CD4-positive, alpha-beta T cell (primary cell): ENCODE measurements around the gene ATP1B1. TPM values are rescaled to one million over a fixed set of nuclear protein-coding genes. Genes with fewer than 3 reads are reported as not detected.

Experiments
- ATAC-seq: fragments of 200-7000 bp; cut with Tn5 transposase; one replicate; pipeline ENCODE4 v1.10.0; 2022; ENCODE audit warnings: mild to moderate bottlenecking; ENCODE audit not compliant: poor library complexity
- CTCF ChIA-PET: fragments of 350-600 bp; sonication (Branson Sonifier 250); formaldehyde crosslinking; loops from one replicate; lab custom pipeline; 2021; ENCODE audit warnings: antibody characterized with exemption, inconsistent platforms; lab: Charles Lee
- POLR2A ChIA-PET: fragments of 350-600 bp; sonication (Branson Sonifier 250); formaldehyde crosslinking; loops from one replicate; lab custom pipeline; 2021; ENCODE audit warnings: antibody characterized with exemption, inconsistent platforms; lab: Charles Lee
- DNase-seq, 14 experiments: peaks; one replicate each; pipeline ENCODE4 v3.0.0-alpha.2; 2013 to 2020; ENCODE audit warnings: mixed read lengths in 2 of 14
- H3K27ac ChIP-seq, 2 donors: one replicate each; pipeline versions ENCODE4 v1.5.1 to v1.7.0; 2013; ENCODE audit warnings: low read length in 2 of 2, low read depth in 1 of 2, mild to moderate bottlenecking in 1 of 2
- H3K27me3 ChIP-seq, 2 experiments: 1 replicate in 1 of 2; 2 replicates in 1 of 2; pipeline versions ENCODE4 v1.6.1 to v1.7.0; 2013; ENCODE audit warnings: low read length in 2 of 2, control low read depth in 1 of 2, mild to moderate bottlenecking in 1 of 2, moderate library complexity in 1 of 2; ENCODE audit not compliant: insufficient read depth in 2 of 2, control insufficient read depth in 1 of 2
- H3K36me3 ChIP-seq: one replicate; pipeline ENCODE4 v1.6.1; 2013; ENCODE audit warnings: low read length, control low read depth; ENCODE audit not compliant: insufficient read depth
- H3K4me1 ChIP-seq: one replicate; pipeline ENCODE4 v1.6.1; 2013; ENCODE audit warnings: low read length, control low read depth; ENCODE audit not compliant: insufficient read depth
- H3K4me3 ChIP-seq: one replicate; pipeline ENCODE4 v1.5.1; 2013; ENCODE audit warnings: mild to moderate bottlenecking, low read length, moderate library complexity
- H3K9me3 ChIP-seq, 2 experiments: 1 replicate in 1 of 2; 2 replicates in 1 of 2; pipeline versions ENCODE4 v1.6.1 to v1.7.0; 2013; ENCODE audit warnings: low read length in 2 of 2, mild to moderate bottlenecking in 2 of 2, control low read depth in 1 of 2, moderate library complexity in 1 of 2; ENCODE audit not compliant: control insufficient read depth in 1 of 2, insufficient read depth in 1 of 2
- H3K27ac Mint-ChIP-seq: one replicate; pipeline ENCODE4 v1.8.0; 2020; ENCODE audit warnings: mixed read lengths
- H3K27me3 Mint-ChIP-seq: one replicate; pipeline ENCODE4 v1.8.0; 2021; ENCODE audit warnings: mixed read lengths
- H3K36me3 Mint-ChIP-seq: one replicate; pipeline ENCODE4 v1.8.0; 2021; ENCODE audit warnings: low read depth, mixed read lengths
- H3K4me1 Mint-ChIP-seq: one replicate; pipeline ENCODE4 v1.8.0; 2021; ENCODE audit warnings: low read depth, mixed read lengths
- H3K4me3 Mint-ChIP-seq: one replicate; pipeline ENCODE4 v1.8.0; 2020; ENCODE audit warnings: mild to moderate bottlenecking, mixed read lengths
- H3K9me3 Mint-ChIP-seq: one replicate; pipeline ENCODE4 v1.8.0; 2020; ENCODE audit warnings: mixed read lengths
- intact Hi-C, 2 experiments: fragments of 100-400 bp; cut with DNase I in 1 of 2; cut with micrococcal nuclease in 1 of 2; formaldehyde crosslinking; loops; one replicate each; pipeline versions ENCODE4 v1.15.1 to v1.9.0; 2023 to 2025; cut with DNase I, micrococcal nuclease
- total RNA-seq, 174 experiments: library from RNA in 2 of 174; stranded (reverse) in 2 of 174; gene quantifications; one replicate each; pipeline ENCODE4 v1.2.3 and lab custom pipeline; 2021 to 2026
- TF ChIP-seq, protein P1 (sequence below): fragments of 200-600 bp; IDR thresholded peaks from one replicate; pipeline ENCODE4 v1.8.0; 2022; ENCODE audit warnings: antibody characterized with exemption, mild to moderate bottlenecking

The ATP1B1 gene
- total RNA-seq, 2 experiments from 2014 or later = 3.5 to 4.5 TPM

DNA sequence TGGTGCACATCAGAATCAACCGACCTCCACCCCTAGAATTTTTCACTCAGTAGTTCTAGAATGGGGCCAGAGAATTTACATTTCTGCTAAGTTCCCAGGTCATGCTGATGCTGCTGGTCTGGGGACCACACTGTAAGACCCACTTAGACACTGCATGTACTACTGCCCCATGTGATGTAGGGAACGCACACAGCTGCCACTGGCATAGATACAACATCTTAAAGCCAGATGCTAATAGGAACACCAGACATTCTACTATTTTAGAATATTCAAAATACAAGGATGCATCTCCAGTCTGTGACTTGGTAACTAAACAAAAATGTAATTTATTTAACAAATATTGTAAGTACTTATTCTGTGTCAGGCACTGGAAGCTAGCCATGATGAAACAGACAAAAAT is 14.1 kb upstream of the ATP1B1 start:
- H3K4me3 Mint-ChIP-seq = no peak overlapping the region
- peaks cover 0 to 2% of the 10 kb centered on the region in 2 experiments for H3K27me3 ChIP-seq
- no peaks in the 10 kb centered on the region for H3K9me3 ChIP-seq
- CTCF ChIA-PET = no interaction called here
- no peak overlapping the region for H3K27ac Mint-ChIP-seq
- ATAC-seq = no peak
- no peaks in the 10 kb centered on the region for H3K9me3 Mint-ChIP-seq
- H3K4me1 Mint-ChIP-seq = peaks cover 1% of the 10 kb centered on the region
- H3K36me3 Mint-ChIP-seq = no peaks in the 10 kb centered on the region
- POLR2A ChIA-PET = no interaction called here
- intact Hi-C loops = no loop called here
- H3K36me3 ChIP-seq = no peaks in the 10 kb centered on the region
- TF ChIP-seq, protein P1, sequence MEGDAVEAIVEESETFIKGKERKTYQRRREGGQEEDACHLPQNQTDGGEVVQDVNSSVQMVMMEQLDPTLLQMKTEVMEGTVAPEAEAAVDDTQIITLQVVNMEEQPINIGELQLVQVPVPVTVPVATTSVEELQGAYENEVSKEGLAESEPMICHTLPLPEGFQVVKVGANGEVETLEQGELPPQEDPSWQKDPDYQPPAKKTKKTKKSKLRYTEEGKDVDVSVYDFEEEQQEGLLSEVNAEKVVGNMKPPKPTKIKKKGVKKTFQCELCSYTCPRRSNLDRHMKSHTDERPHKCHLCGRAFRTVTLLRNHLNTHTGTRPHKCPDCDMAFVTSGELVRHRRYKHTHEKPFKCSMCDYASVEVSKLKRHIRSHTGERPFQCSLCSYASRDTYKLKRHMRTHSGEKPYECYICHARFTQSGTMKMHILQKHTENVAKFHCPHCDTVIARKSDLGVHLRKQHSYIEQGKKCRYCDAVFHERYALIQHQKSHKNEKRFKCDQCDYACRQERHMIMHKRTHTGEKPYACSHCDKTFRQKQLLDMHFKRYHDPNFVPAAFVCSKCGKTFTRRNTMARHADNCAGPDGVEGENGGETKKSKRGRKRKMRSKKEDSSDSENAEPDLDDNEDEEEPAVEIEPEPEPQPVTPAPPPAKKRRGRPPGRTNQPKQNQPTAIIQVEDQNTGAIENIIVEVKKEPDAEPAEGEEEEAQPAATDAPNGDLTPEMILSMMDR = no peak
- H3K27ac ChIP-seq = no peak overlapping the region
- no peak overlapping the region for H3K4me3 ChIP-seq
- no peak for DNase-seq
- no peaks in the 10 kb centered on the region for H3K27me3 Mint-ChIP-seq
- H3K4me1 ChIP-seq = no peaks in the 10 kb centered on the region

DNA sequence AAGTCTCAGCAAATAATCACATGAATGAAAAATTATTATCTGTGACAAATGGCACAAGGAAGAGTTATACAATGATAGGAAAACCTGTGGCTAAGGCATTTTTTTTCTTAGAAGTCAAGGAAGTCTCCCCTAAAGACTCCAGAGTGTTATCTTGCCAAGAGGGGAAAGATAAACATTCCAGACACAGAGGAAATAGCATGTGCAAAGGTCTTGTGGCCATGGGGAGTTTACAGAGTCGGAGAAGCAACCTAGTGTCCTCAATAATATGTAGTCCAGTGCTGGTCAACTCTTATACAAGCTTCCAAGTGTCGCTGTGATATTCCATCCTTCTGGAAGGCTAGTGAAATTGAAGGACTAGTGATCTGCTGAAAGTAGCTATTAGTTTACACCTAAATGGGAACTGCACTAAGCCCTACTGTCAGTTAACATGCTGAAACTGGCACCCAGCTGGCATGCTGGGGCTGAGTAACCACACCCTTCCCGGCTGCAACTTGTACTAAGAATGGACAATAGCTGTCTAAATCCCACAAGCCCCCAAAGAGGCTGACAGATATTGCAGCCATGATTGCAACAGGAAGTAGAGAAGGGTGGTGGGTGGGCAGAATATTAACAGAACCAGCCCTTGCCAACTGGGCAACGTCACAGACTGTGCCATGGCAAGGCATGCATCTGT is 11.5 kb upstream of the ATP1B1 start:
- H3K4me1 ChIP-seq = no peaks in the 10 kb centered on the region
- H3K27me3 ChIP-seq = peaks cover 0 to 2% of the 10 kb centered on the region in 2 experiments
- H3K27me3 Mint-ChIP-seq = no peaks in the 10 kb centered on the region
- H3K4me3 Mint-ChIP-seq = no peak overlapping the region
- ChIA-PET POLR2A (no interaction called here), CTCF (no interaction called here)
- TF ChIP-seq, protein P1 = no peak
- DNase-seq = no peak
- no peaks in the 10 kb centered on the region for H3K9me3 Mint-ChIP-seq
- H3K4me1 Mint-ChIP-seq = no peaks in the 10 kb centered on the region
- no peak overlapping the region for H3K4me3 ChIP-seq
- no peaks in the 10 kb centered on the region for H3K36me3 ChIP-seq
- no peaks in the 10 kb centered on the region for H3K36me3 Mint-ChIP-seq
- intact Hi-C loops = no loop called here
- H3K27ac Mint-ChIP-seq = no peak overlapping the region
- H3K27ac ChIP-seq = no peak overlapping the region
- no peak for ATAC-seq
- no peaks in the 10 kb centered on the region for H3K9me3 ChIP-seq

DNA sequence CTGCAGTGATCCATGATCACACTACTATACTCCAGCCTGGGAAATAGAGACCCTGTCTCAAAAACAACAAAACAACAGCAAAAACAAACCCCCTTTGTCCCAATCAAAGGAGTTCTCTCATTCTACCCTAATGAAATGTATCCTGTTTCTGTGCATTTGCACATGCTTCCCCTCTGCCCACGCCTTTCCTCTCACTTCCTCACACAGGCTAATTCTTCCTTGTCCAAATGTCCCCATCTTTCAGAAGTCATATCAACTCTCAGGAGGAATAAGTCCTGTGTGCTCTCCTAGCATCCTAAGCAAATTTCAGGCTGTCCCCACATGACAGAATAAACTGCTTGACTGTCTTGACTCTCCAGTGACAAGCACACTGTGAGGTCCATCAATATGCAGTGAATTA is 8.1 kb upstream of the ATP1B1 start:
- Mint-ChIP-seq H3K4me1 (no peaks in the 10 kb centered on the region), H3K4me3 (no peak overlapping the region), H3K27ac (no peak overlapping the region), H3K36me3 (no peaks in the 10 kb centered on the region), H3K9me3 (no peaks in the 10 kb centered on the region), H3K27me3 (no peaks in the 10 kb centered on the region)
- CTCF ChIA-PET = no interaction called here
- no peaks in the 10 kb centered on the region for H3K27me3 ChIP-seq
- POLR2A ChIA-PET = no interaction called here
- TF ChIP-seq, protein P1 = no peak
- no peak overlapping the region for H3K4me3 ChIP-seq
- no peak for ATAC-seq
- H3K4me1 ChIP-seq = no peaks in the 10 kb centered on the region
- no peaks in the 10 kb centered on the region for H3K36me3 ChIP-seq
- intact Hi-C loops = no loop called here
- no peaks in the 10 kb centered on the region for H3K9me3 ChIP-seq
- DNase-seq = no peak
- H3K27ac ChIP-seq = no peak overlapping the region
